Liver (tissue), 9 donors: ENCODE measurements around the gene ERVFRD-1. TPM values are rescaled to one million over a fixed set of nuclear protein-coding genes. Genes with fewer than 3 reads are reported as not detected.

Source experiments
- DNase-seq: peaks from one replicate; pipeline ENCODE4 v3.0.0-alpha.2; 2017; ENCODE audit warnings: low spot score
- H3K27ac ChIP-seq, 2 donors: one replicate each; pipeline ENCODE4 v1.7.0; 2013; ENCODE audit warnings: inconsistent platforms in 2 of 2, low read length in 2 of 2, control low read depth in 1 of 2, low read depth in 1 of 2, mild to moderate bottlenecking in 1 of 2
- H3K27me3 ChIP-seq, 4 donors: one replicate each; pipeline versions ENCODE4 v1.6.1 to v1.7.0; 2013; ENCODE audit warnings: low read length in 3 of 4, inconsistent platforms in 1 of 4, mild to moderate bottlenecking in 1 of 4, moderate library complexity in 1 of 4; ENCODE audit not compliant: control insufficient read depth in 4 of 4, insufficient read depth in 4 of 4
- H3K36me3 ChIP-seq, 4 donors: one replicate each; pipeline versions ENCODE4 v1.6.1 to v1.7.0; 2013; ENCODE audit warnings: low read length in 3 of 4, mild to moderate bottlenecking in 3 of 4, low read depth in 1 of 4, moderate library complexity in 1 of 4; ENCODE audit not compliant: control insufficient read depth in 4 of 4, insufficient read depth in 3 of 4
- H3K4me1 ChIP-seq, 4 donors: one replicate each; pipeline versions ENCODE4 v1.6.1 to v1.7.0; 2013; ENCODE audit warnings: low read length in 3 of 4, mild to moderate bottlenecking in 3 of 4, moderate library complexity in 1 of 4; ENCODE audit not compliant: control insufficient read depth in 4 of 4, insufficient read depth in 4 of 4
- H3K4me3 ChIP-seq, 3 donors: one replicate each; pipeline versions ENCODE4 v1.6.1 to v1.7.0; 2013; ENCODE audit warnings: low read length in 3 of 3, control low read depth in 1 of 3, low read depth in 1 of 3, mild to moderate bottlenecking in 1 of 3
- H3K9ac ChIP-seq, 2 donors: one replicate each; pipeline ENCODE4 v1.7.0; 2013; ENCODE audit warnings: low read length in 2 of 2, mild to moderate bottlenecking in 2 of 2, moderate library complexity in 2 of 2, control low read depth in 1 of 2, low read depth in 1 of 2
- H3K9me3 ChIP-seq, 4 donors: one replicate each; pipeline versions ENCODE4 v1.6.1 to v1.7.0; 2013; ENCODE audit warnings: low read length in 3 of 4; ENCODE audit not compliant: control insufficient read depth in 4 of 4
- EGR1 ChIP-seq, 2 donors: IDR thresholded peaks; 2 replicates each; pipeline ENCODE4 v1.6.1; 2016 to 2018; ENCODE audit warnings: antibody characterized with exemption in 2 of 2, low read depth in 2 of 2
- FOXA1 ChIP-seq: IDR thresholded peaks from 2 replicates; pipeline ENCODE4 v1.6.1; 2016; ENCODE audit warnings: antibody characterized with exemption
- FOXA2 ChIP-seq: IDR thresholded peaks from 2 replicates; pipeline ENCODE4 v1.6.1; 2016; ENCODE audit warnings: antibody characterized with exemption
- GABPA ChIP-seq, 2 donors: IDR thresholded peaks in 1 of 2; conservative IDR thresholded peaks in 1 of 2; 2 replicates each; pipeline ENCODE4 v1.6.1; 2016; ENCODE audit warnings: antibody characterized with exemption in 2 of 2, mild to moderate bottlenecking in 1 of 2, moderate library complexity in 1 of 2
- HNF4A ChIP-seq, 2 donors: conservative IDR thresholded peaks; 2 replicates each; pipeline ENCODE4 v1.6.1; 2016; ENCODE audit warnings: antibody characterized with exemption in 2 of 2, mild to moderate bottlenecking in 2 of 2
- HNF4G ChIP-seq: IDR thresholded peaks from 2 replicates; pipeline ENCODE4 v1.6.1; 2016; ENCODE audit warnings: antibody characterized with exemption
- JUND ChIP-seq, 2 donors: IDR thresholded peaks; 2 replicates each; pipeline ENCODE4 v1.6.1; 2016; ENCODE audit warnings: antibody characterized with exemption in 2 of 2
- NR2F2 ChIP-seq: IDR thresholded peaks from 2 replicates; pipeline ENCODE4 v1.6.1; 2016; ENCODE audit warnings: antibody characterized with exemption
- RAD21 ChIP-seq, 2 donors: IDR thresholded peaks; 2 replicates each; pipeline ENCODE4 v1.6.1; 2016; ENCODE audit warnings: antibody characterized with exemption in 2 of 2, mild to moderate bottlenecking in 2 of 2
- RXRA ChIP-seq, 2 donors: IDR thresholded peaks; 2 replicates each; pipeline ENCODE4 v1.6.1; 2017 to 2018; ENCODE audit warnings: antibody characterized with exemption in 2 of 2, mild to moderate bottlenecking in 1 of 2
- SP1 ChIP-seq: IDR thresholded peaks from 2 replicates; pipeline ENCODE4 v1.6.1; 2018; ENCODE audit warnings: antibody characterized with exemption, mild to moderate bottlenecking
- TAF1 ChIP-seq: conservative IDR thresholded peaks from 2 replicates; pipeline ENCODE4 v1.6.1; 2016; ENCODE audit warnings: antibody characterized with exemption, mild to moderate bottlenecking
- YY1 ChIP-seq: IDR thresholded peaks from 2 replicates; pipeline ENCODE4 v1.6.1; 2016; ENCODE audit warnings: antibody characterized with exemption, mild to moderate bottlenecking
- WGBS: extraction: QIAGEN DNeasy Blood & Tissue Kit; methylation state at CpG from one replicate; pipeline ENCODE4 v1.1.7; 2013; 5-methylcytosine and 5-hydroxymethylcytosine counted together
- polyA plus RNA-seq, 2 donors: library from polyadenylated mRNA; stranded (reverse) in 1 of 2; unstranded in 1 of 2; fragments of 200-250 nt in 1 of 2; fragments of >200 nt in 1 of 2; fragmentation: Nextera tagmentation in 1 of 2; extraction: Ambion mirVana in 1 of 2; gene quantifications; one replicate each; pipeline versions ENCODE4 v1.2.1 to v1.2.3, GENCODE V29; 2013 to 2015
- total RNA-seq, 2 donors: library from RNA; depleted of rRNA; stranded (reverse); fragments of >200 nt; gene quantifications; one replicate each; pipeline ENCODE4 v1.2.3, GENCODE V29; 2014
- TF ChIP-seq, protein P1 (sequence below): IDR thresholded peaks from 2 replicates; pipeline ENCODE4 v1.6.1; 2016; ENCODE audit warnings: antibody characterized with exemption
- TF ChIP-seq, protein P2 (sequence below): IDR thresholded peaks from 2 replicates; pipeline ENCODE4 v1.6.1; 2016; ENCODE audit warnings: antibody characterized with exemption
- TF ChIP-seq, protein P3 (sequence below): IDR thresholded peaks from 2 replicates; pipeline ENCODE4 v1.6.1; 2016; ENCODE audit warnings: antibody characterized with exemption
- TF ChIP-seq, protein P4 (sequence below): IDR thresholded peaks from 2 replicates; pipeline ENCODE4 v1.6.1; 2016; ENCODE audit warnings: antibody characterized with exemption, mild to moderate bottlenecking
- donor health status: healthy.
- donor health status: healthy.
- donor health status: healthy.
- donor health status: healthy.
- donor health status: healthy.

The ERVFRD-1 gene
- total and polyA plus RNA-seq, 4 donors = 0.07 to 0.28 (median 0.14) TPM; not detected in 1

DNA sequence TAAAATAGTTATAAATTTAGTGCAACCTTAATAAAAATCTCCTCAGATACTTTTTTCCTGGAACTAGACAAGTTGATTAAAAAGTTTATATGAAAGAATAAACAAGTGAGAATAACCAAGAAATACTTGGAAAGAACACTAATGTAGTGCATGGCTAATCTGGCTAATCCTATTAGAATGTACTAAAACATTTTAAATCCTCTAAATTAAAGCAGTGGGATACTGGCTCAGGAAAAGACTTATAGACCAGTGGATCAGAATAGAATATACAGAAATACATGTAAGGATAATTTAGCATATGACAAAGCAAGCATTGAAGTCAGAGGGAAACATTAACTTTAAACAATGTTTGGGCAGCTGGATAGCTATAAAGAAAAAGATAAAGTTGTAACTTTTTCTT lies 41.1 kb upstream of the ERVFRD-1 start:
- Histone ChIP-seq H3K9me3 (no peaks in the 10 kb centered on the region), H3K27ac (no peak overlapping the region)
- no peak for DNase-seq

DNA sequence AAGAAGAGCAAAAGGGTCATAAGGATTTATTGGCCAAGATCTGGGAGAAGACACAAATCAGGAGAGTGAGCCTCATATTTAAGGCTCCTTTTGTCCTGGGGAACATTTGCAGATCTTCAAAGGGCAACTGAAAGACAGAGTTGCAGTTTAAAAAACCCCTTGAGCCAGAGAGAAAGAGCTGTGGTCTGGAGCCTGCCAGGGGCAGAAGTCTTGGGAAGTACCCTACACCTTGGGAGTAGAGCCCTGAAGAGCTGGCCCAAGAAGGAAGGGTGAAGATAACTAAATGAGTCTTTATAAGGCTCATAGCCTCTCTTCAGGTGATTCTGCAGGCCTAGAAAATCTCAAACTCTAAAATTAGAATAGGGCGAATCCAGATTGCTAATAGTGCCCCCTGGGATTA lies 40.0 kb upstream of the ERVFRD-1 start:
- Histone ChIP-seq H3K27me3 (no peaks in the 10 kb centered on the region), H3K36me3 (no peaks in the 10 kb centered on the region), H3K4me3 (no peak overlapping the region), H3K4me1 (no peaks in the 10 kb centered on the region), H3K27ac (no peak overlapping the region), H3K9me3 (no peaks in the 10 kb centered on the region), H3K9ac (no peak overlapping the region)
- TF ChIP-seq EGR1 (IDR thresholded peaks at IDR 0.05; ENCODE audit: low read depth in 2 of 2) (no peak), SP1 (no peak), HNF4G (no peak), JUND (IDR thresholded peaks at IDR 0.05) (no peak), RAD21 (IDR thresholded peaks at IDR 0.05) (no peak), FOXA1 (no peak), NR2F2 (no peak), YY1 (no peak), RXRA (IDR thresholded peaks at IDR 0.05) (no peak), TAF1 (no peak), GABPA (IDR thresholded peaks at IDR 0.05 in 1 of 2, conservative IDR thresholded peaks at IDR 0.05 in 1 of 2) (no peak), FOXA2 (no peak), HNF4A (conservative IDR thresholded peaks at IDR 0.05) (no peak)
- TF ChIP-seq, protein P1, sequence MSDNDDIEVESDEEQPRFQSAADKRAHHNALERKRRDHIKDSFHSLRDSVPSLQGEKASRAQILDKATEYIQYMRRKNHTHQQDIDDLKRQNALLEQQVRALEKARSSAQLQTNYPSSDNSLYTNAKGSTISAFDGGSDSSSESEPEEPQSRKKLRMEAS = no peak
- TF ChIP-seq, protein P2, sequence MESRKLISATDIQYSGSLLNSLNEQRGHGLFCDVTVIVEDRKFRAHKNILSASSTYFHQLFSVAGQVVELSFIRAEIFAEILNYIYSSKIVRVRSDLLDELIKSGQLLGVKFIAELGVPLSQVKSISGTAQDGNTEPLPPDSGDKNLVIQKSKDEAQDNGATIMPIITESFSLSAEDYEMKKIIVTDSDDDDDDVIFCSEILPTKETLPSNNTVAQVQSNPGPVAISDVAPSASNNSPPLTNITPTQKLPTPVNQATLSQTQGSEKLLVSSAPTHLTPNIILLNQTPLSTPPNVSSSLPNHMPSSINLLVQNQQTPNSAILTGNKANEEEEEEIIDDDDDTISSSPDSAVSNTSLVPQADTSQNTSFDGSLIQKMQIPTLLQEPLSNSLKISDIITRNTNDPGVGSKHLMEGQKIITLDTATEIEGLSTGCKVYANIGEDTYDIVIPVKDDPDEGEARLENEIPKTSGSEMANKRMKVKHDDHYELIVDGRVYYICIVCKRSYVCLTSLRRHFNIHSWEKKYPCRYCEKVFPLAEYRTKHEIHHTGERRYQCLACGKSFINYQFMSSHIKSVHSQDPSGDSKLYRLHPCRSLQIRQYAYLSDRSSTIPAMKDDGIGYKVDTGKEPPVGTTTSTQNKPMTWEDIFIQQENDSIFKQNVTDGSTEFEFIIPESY = no peak
- TF ChIP-seq, protein P3, sequence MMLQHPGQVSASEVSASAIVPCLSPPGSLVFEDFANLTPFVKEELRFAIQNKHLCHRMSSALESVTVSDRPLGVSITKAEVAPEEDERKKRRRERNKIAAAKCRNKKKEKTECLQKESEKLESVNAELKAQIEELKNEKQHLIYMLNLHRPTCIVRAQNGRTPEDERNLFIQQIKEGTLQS = no peak
- TF ChIP-seq, protein P4, sequence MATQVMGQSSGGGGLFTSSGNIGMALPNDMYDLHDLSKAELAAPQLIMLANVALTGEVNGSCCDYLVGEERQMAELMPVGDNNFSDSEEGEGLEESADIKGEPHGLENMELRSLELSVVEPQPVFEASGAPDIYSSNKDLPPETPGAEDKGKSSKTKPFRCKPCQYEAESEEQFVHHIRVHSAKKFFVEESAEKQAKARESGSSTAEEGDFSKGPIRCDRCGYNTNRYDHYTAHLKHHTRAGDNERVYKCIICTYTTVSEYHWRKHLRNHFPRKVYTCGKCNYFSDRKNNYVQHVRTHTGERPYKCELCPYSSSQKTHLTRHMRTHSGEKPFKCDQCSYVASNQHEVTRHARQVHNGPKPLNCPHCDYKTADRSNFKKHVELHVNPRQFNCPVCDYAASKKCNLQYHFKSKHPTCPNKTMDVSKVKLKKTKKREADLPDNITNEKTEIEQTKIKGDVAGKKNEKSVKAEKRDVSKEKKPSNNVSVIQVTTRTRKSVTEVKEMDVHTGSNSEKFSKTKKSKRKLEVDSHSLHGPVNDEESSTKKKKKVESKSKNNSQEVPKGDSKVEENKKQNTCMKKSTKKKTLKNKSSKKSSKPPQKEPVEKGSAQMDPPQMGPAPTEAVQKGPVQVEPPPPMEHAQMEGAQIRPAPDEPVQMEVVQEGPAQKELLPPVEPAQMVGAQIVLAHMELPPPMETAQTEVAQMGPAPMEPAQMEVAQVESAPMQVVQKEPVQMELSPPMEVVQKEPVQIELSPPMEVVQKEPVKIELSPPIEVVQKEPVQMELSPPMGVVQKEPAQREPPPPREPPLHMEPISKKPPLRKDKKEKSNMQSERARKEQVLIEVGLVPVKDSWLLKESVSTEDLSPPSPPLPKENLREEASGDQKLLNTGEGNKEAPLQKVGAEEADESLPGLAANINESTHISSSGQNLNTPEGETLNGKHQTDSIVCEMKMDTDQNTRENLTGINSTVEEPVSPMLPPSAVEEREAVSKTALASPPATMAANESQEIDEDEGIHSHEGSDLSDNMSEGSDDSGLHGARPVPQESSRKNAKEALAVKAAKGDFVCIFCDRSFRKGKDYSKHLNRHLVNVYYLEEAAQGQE = no peak
- no peak for DNase-seq
- WGBS = 100% methylated on average over 1 of the region's 1 CpG

More for the DNA sequence above, 41.1 kb upstream of the ERVFRD-1 start:
- TF ChIP-seq GABPA (IDR thresholded peaks at IDR 0.05 in 1 of 2, conservative IDR thresholded peaks at IDR 0.05 in 1 of 2) (no peak), RXRA (IDR thresholded peaks at IDR 0.05) (no peak), NR2F2 (no peak), HNF4A (conservative IDR thresholded peaks at IDR 0.05) (no peak), TAF1 (no peak), EGR1 (IDR thresholded peaks at IDR 0.05; ENCODE audit: low read depth in 2 of 2) (no peak), SP1 (no peak), RAD21 (IDR thresholded peaks at IDR 0.05) (no peak), FOXA2 (no peak)
- H3K4me1 ChIP-seq = no peaks in the 10 kb centered on the region
- H3K9ac ChIP-seq = no peak overlapping the region
- no peak overlapping the region for H3K4me3 ChIP-seq
- no peaks in the 10 kb centered on the region for H3K36me3 ChIP-seq
- no peaks in the 10 kb centered on the region for H3K27me3 ChIP-seq
